Measurements from ENCODE around the gene MYH11. TPM values are rescaled to one million over a fixed set of nuclear protein-coding genes. Genes with fewer than 3 reads are reported as not detected.

MYH11 gene
- total RNA-seq, 4 donors from 2014 or later = 19.5 to 63.2 (median 24.6) TPM

DNA sequence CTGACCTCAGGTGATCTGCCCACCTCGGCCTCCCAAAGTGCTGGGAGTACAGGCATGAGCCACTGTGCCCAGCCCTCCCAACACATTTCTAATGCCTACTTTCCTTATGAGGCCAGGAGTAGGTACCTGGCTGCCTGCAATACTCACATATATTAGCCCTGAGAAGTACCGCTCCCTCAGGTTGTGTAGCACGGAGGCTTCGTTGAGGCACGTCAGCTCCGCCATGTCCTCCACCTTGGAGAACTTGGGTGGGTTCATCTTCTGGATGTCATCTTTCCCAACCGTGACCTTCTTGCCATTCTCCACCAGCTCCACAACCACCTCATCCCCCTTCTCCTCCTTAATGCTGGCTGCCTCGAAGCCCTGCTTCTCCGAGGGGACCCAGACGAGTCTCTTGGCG, 19.1 kb downstream of the MYH11 start:
- no peak for DNase-seq
- H3K27ac ChIP-seq = no peak overlapping the region
- H3K4me3 ChIP-seq (replicated peaks in 1 of 3) = no peak overlapping the region
- WGBS, 2 donors = 96 to 98% methylated on average over 10 to 11 of the region's 11 CpGs
- TF ChIP-seq CTCF (IDR thresholded peaks at IDR 0.05) = no peak
- TF ChIP-seq POLR2A (IDR thresholded peaks at IDR 0.05) = no peak
- no peaks in the 10 kb centered on the region for H3K27me3 ChIP-seq
- intact Hi-C loops (cut with DNase I) = no loop called here
- H3K9me3 ChIP-seq = no peaks in the 10 kb centered on the region
- H3K4me1 ChIP-seq = no peaks in the 10 kb centered on the region
- no peaks in the 10 kb centered on the region for H3K36me3 ChIP-seq

- Histone ChIP-seq H3K4me3 (replicated peaks in 1 of 3) (no peak overlapping the region), H3K4me1 (no peaks in the 10 kb centered on the region), H3K36me3 (no peaks in the 10 kb centered on the region)
These were observed 19.7 kb downstream of the MYH11 start for GRCh38 chr16:15836965-15837611.

DNA sequence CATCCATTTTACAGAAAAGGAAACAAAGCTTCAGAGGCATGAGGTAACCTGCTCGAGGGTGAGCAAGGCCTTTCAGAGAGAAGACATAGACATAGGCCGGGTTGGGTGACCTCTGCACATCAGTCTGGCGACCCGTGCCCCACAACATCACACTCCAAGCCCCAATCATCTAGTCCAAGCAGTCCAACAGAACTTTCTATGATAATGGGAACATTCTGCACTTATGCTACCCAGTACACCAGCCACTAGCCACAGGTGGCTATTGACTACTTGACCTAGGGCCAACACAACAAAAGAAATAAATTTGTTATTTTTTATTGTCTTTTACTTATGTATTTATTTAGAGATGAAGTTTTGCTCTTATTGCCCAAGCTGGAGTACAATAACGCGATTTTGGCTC, 20.8 kb downstream of the MYH11 start:
- Histone ChIP-seq H3K36me3 (no peaks in the 10 kb centered on the region), H3K4me1 (no peaks in the 10 kb centered on the region), H3K4me3 (replicated peaks in 1 of 3) (no peak overlapping the region), H3K9me3 (no peaks in the 10 kb centered on the region), H3K27me3 (no peaks in the 10 kb centered on the region), H3K27ac (no peak overlapping the region)
- no peak for DNase-seq
- WGBS, 2 donors = 88 to 89% methylated on average over 6 of the region's 6 CpGs
- intact Hi-C loops (cut with DNase I) = no loop called here
- no peak for TF ChIP-seq POLR2A (IDR thresholded peaks at IDR 0.05)
- TF ChIP-seq CTCF (IDR thresholded peaks at IDR 0.05) = no peak

More at GRCh38 chr16:15836965-15837611, 19.7 kb downstream of the MYH11 start:
- TF ChIP-seq CTCF (IDR thresholded peaks at IDR 0.05) (no peak), POLR2A (IDR thresholded peaks at IDR 0.05) (no peak)
- no peak for DNase-seq
- WGBS, 2 donors = 90 to 91% methylated on average over 10 of the region's 10 CpGs
- no peaks in the 10 kb centered on the region for H3K9me3 ChIP-seq
- no peak overlapping the region for H3K27ac ChIP-seq
- intact Hi-C loops (cut with DNase I) = no loop called here
- no peaks in the 10 kb centered on the region for H3K27me3 ChIP-seq

- H3K4me3 ChIP-seq (replicated peaks in 1 of 3) = no peak overlapping the region
- intact Hi-C loops (cut with DNase I) = no loop called here
These were observed 21.5 kb downstream of the MYH11 start for GRCh38 chr16:15835136-15835878.

More at GRCh38 chr16:15835136-15835878, 21.5 kb downstream of the MYH11 start:
- TF ChIP-seq CTCF (IDR thresholded peaks at IDR 0.05) (no peak), POLR2A (IDR thresholded peaks at IDR 0.05) (no peak)
- Histone ChIP-seq H3K9me3 (no peaks in the 10 kb centered on the region), H3K4me1 (no peaks in the 10 kb centered on the region), H3K36me3 (no peaks in the 10 kb centered on the region), H3K27ac (no peak overlapping the region), H3K27me3 (no peaks in the 10 kb centered on the region)
- WGBS, 2 donors = 62 to 66% methylated on average over 2 of the region's 2 CpGs
- DNase-seq = no peak

Data from thyroid gland (tissue), 4 donors.